Measurements from ENCODE around the gene PRKCA. TPM values are rescaled to one million over a fixed set of nuclear protein-coding genes. Genes with fewer than 3 reads are reported as not detected.

The PRKCA gene
- total and polyA plus RNA-seq, 2 donors from 2014 or later, result 8.0 to 50.8 TPM

- H3K27me3 ChIP-seq (ENCODE audit: control insufficient read depth, insufficient read depth, low read length), result no peaks in the 10 kb centered on the region
- no peaks in the 10 kb centered on the region for H3K9me3 ChIP-seq (ENCODE audit: control insufficient read depth in 2 of 3, insufficient read depth in 1 of 3, low read length in 3 of 3)
- TF ChIP-seq, protein P1, sequence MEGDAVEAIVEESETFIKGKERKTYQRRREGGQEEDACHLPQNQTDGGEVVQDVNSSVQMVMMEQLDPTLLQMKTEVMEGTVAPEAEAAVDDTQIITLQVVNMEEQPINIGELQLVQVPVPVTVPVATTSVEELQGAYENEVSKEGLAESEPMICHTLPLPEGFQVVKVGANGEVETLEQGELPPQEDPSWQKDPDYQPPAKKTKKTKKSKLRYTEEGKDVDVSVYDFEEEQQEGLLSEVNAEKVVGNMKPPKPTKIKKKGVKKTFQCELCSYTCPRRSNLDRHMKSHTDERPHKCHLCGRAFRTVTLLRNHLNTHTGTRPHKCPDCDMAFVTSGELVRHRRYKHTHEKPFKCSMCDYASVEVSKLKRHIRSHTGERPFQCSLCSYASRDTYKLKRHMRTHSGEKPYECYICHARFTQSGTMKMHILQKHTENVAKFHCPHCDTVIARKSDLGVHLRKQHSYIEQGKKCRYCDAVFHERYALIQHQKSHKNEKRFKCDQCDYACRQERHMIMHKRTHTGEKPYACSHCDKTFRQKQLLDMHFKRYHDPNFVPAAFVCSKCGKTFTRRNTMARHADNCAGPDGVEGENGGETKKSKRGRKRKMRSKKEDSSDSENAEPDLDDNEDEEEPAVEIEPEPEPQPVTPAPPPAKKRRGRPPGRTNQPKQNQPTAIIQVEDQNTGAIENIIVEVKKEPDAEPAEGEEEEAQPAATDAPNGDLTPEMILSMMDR (IDR thresholded peaks at IDR 0.05; ENCODE audit: borderline replicate concordance, extremely low read depth, insufficient read depth), result no peak
- H3K27ac ChIP-seq (ENCODE audit: low read depth in 2 of 2, low read length in 2 of 2), result no peak overlapping the region
- no peak overlapping the region for H3K4me3 ChIP-seq (ENCODE audit: low read length in 3 of 3)
- no peaks in the 10 kb centered on the region for H3K4me1 ChIP-seq (ENCODE audit: control insufficient read depth in 2 of 3, insufficient read depth in 2 of 3, low read depth in 1 of 3, low read length in 3 of 3)
- intact Hi-C loops (cut with DNase I), result no loop called here
- H3K36me3 ChIP-seq (ENCODE audit: control insufficient read depth in 2 of 3, insufficient read depth in 3 of 3, low read length in 3 of 3), result no peaks in the 10 kb centered on the region
- DNase-seq, result no peak
- FAIRE-seq, result no peak
- no peak overlapping the region for H3K9ac ChIP-seq (ENCODE audit: low read length in 3 of 3)
Observed at GRCh38 chr17:66752411-66752810, 450.0 kb downstream of the PRKCA start.

- TF ChIP-seq, protein P1 (IDR thresholded peaks at IDR 0.05; ENCODE audit: borderline replicate concordance, extremely low read depth, insufficient read depth), result no peak
- Histone ChIP-seq H3K4me3 (ENCODE audit: low read length in 3 of 3) (no peak overlapping the region), H3K4me1 (ENCODE audit: control insufficient read depth in 2 of 3, insufficient read depth in 2 of 3, low read depth in 1 of 3, low read length in 3 of 3) (no peaks in the 10 kb centered on the region), H3K9ac (ENCODE audit: low read length in 3 of 3) (no peak overlapping the region), H3K9me3 (ENCODE audit: control insufficient read depth in 2 of 3, insufficient read depth in 1 of 3, low read length in 3 of 3) (no peaks in the 10 kb centered on the region), H3K27me3 (ENCODE audit: control insufficient read depth, insufficient read depth, low read length) (no peaks in the 10 kb centered on the region), H3K27ac (ENCODE audit: low read depth in 2 of 2, low read length in 2 of 2) (no peak overlapping the region), H3K36me3 (ENCODE audit: control insufficient read depth in 2 of 3, insufficient read depth in 3 of 3, low read length in 3 of 3) (no peaks in the 10 kb centered on the region)
- intact Hi-C loops (cut with DNase I), result no loop called here
- FAIRE-seq (no peak), DNase-seq (no peak)
Observed at GRCh38 chr17:66753126-66753920, 450.9 kb downstream of the PRKCA start.

DNA sequence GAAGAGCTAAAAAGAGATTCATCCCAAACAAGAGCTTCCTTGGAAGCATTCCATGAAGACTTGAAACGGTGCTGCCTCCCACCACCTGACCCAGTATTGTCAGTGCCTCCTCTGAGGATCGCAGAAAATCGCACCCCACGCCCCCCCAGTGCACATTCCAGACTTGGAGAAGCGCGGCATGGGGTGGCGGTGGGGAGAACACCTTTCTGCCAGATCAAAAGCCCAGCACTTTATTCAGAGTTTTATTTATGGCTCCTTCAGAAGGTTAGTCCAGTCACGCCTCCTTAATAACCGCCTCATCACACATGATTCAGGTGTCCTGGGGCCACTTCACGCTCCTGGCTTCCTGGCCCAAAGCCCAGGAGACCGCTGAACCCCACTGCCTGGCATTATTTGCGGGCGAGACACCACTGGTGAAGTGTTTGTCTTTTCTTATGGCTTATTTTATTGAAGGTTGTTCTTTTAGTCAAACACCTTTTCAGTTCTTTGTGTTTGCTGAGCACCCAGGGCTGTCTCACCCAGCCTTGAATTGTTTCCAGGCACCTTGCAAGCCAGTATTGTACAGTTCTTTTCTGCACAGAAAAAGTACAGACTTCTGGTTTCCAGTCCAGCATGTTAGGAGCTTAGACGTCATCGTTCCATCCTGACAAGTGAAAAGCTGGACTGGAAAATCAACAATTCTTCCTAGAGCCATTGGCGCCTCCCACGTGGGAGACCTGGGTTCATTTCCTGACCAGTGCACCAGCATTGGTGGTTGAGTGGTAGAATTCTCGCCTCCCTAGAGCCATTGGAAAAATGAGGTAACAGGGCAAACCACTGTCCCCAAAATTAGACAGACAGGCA is 452.9 kb downstream of the PRKCA start:
- H3K36me3 ChIP-seq (ENCODE audit: control insufficient read depth in 2 of 3, insufficient read depth in 3 of 3, low read length in 3 of 3), result no peaks in the 10 kb centered on the region
- no peaks in the 10 kb centered on the region for H3K9me3 ChIP-seq (ENCODE audit: control insufficient read depth in 2 of 3, insufficient read depth in 1 of 3, low read length in 3 of 3)
- H3K9ac ChIP-seq (ENCODE audit: low read length in 3 of 3), result no peak overlapping the region
- FAIRE-seq (no peak), DNase-seq (peak in 3 of 5 donors; percentile 31 to 46 (median 45))
- no peak overlapping the region for H3K27ac ChIP-seq (ENCODE audit: low read depth in 2 of 2, low read length in 2 of 2)
- intact Hi-C loops (cut with DNase I), result no loop called here
- H3K4me1 ChIP-seq (ENCODE audit: control insufficient read depth in 2 of 3, insufficient read depth in 2 of 3, low read depth in 1 of 3, low read length in 3 of 3), result no peaks in the 10 kb centered on the region
- no peaks in the 10 kb centered on the region for H3K27me3 ChIP-seq (ENCODE audit: control insufficient read depth, insufficient read depth, low read length)
- TF ChIP-seq, protein P1 (IDR thresholded peaks at IDR 0.05; ENCODE audit: borderline replicate concordance, extremely low read depth, insufficient read depth), result no peak
- no peak overlapping the region for H3K4me3 ChIP-seq (ENCODE audit: low read length in 3 of 3)
